Activated CD4-positive, alpha-beta T cell treated with anti-CD3 and anti-CD28 coated beads, Interleukin-2, amount 10 ng/mL, durations not matched to agents 24 days and 14 days (primary cell): ENCODE measurements around the gene KCNK6. TPM values are rescaled to one million over a fixed set of nuclear protein-coding genes. Genes with fewer than 3 reads are reported as not detected.

Source experiments
- DNase-seq: peaks from one replicate; pipeline ENCODE4 v3.0.0; 2022
- H3K27ac Mint-ChIP-seq: one replicate; pipeline ENCODE4 v1.8.0; 2022; ENCODE audit warnings: mild to moderate bottlenecking, mixed read lengths
- H3K27me3 Mint-ChIP-seq: one replicate; pipeline ENCODE4 v1.8.0; 2022; ENCODE audit warnings: mixed read lengths
- H3K36me3 Mint-ChIP-seq: one replicate; pipeline ENCODE4 v1.8.0; 2022; ENCODE audit warnings: low read depth, mild to moderate bottlenecking, mixed read lengths
- H3K4me1 Mint-ChIP-seq: one replicate; pipeline ENCODE4 v1.8.0; 2021; ENCODE audit warnings: mixed read lengths
- H3K4me3 Mint-ChIP-seq: one replicate; pipeline ENCODE4 v1.8.0; 2022; ENCODE audit warnings: mild to moderate bottlenecking, moderate library complexity, mixed read lengths
- H3K9me3 Mint-ChIP-seq: one replicate; pipeline ENCODE4 v1.8.0; 2021; ENCODE audit warnings: mixed read lengths
- intact Hi-C: fragments of 100-400 bp; cut with micrococcal nuclease; formaldehyde crosslinking; loops from one replicate; pipeline ENCODE4 v1.15.1; 2023
- total RNA-seq: library from RNA; stranded (reverse); gene quantifications from 2 replicates; pipeline ENCODE4 v1.2.3, GENCODE V29; 2022

Gene KCNK6
- total RNA-seq, 1 donor from 2014 or later = 18.7 TPM

- H3K27ac Mint-ChIP-seq = no peak overlapping the region
- H3K4me1 Mint-ChIP-seq = peaks cover 20% of the 10 kb centered on the region
These were observed 34.1 kb upstream of the KCNK6 start for GRCh38 chr19:38285567-38285966.

GRCh38 chr19:38287604-38288003 lies 32.0 kb upstream of the KCNK6 start:
- H3K36me3 Mint-ChIP-seq = peaks cover 16% of the 10 kb centered on the region
- H3K27me3 Mint-ChIP-seq = no peaks in the 10 kb centered on the region
- no peaks in the 10 kb centered on the region for H3K9me3 Mint-ChIP-seq
- DNase-seq = no peak
- no peak overlapping the region for H3K4me3 Mint-ChIP-seq
- intact Hi-C loops = no loop called here
- H3K4me1 Mint-ChIP-seq = peaks cover 6% of the 10 kb centered on the region
- no peak overlapping the region for H3K27ac Mint-ChIP-seq

More at GRCh38 chr19:38285567-38285966, 34.1 kb upstream of the KCNK6 start:
- Mint-ChIP-seq H3K36me3 (peaks cover 12% of the 10 kb centered on the region), H3K9me3 (no peaks in the 10 kb centered on the region), H3K27me3 (no peaks in the 10 kb centered on the region), H3K4me3 (no peak overlapping the region)
- intact Hi-C loops = no loop called here
- no peak for DNase-seq

GRCh38 chr19:38288123-38288855 lies 31.4 kb upstream of the KCNK6 start:
- H3K36me3 Mint-ChIP-seq = peaks cover 16% of the 10 kb centered on the region
- H3K4me1 Mint-ChIP-seq = peaks cover 2% of the 10 kb centered on the region

GRCh38 chr19:38289955-38290354 lies 29.7 kb upstream of the KCNK6 start:
- Mint-ChIP-seq H3K36me3 (peaks cover 14% of the 10 kb centered on the region), H3K9me3 (no peaks in the 10 kb centered on the region), H3K27me3 (no peaks in the 10 kb centered on the region), H3K4me1 (no peaks in the 10 kb centered on the region), H3K4me3 (no peak overlapping the region), H3K27ac (no peak overlapping the region)
- intact Hi-C loops = no loop called here
- no peak for DNase-seq

More at GRCh38 chr19:38288123-38288855, 31.4 kb upstream of the KCNK6 start:
- intact Hi-C loops = no loop called here
- no peaks in the 10 kb centered on the region for H3K27me3 Mint-ChIP-seq
- H3K4me3 Mint-ChIP-seq = no peak overlapping the region
- no peak overlapping the region for H3K27ac Mint-ChIP-seq
- DNase-seq = no peak
- no peaks in the 10 kb centered on the region for H3K9me3 Mint-ChIP-seq

DNA sequence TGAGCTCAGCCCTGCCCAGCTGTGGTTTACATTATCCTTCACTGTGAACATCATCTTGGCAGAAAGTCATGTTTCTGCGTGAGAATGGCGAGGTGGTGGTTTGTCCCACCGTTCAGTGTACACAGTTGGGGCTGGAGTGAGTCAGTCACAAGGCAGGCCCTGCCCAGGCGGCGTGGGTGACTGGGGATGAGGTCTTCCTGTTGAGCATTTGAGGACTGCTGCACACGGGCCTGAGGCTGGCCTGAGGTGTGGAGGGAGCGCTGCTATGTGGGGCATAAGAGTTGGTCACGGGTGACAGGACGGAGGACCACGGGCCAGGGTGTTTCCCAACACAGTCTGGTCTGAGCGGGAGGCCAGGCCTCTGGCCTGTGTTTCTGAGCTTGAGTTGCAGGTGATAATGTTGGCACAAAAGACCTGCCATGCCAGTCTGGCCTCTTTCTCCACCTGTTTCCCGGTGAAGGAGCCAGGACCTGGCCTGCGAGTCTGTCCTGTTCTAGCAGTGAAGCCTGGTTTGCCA lies 29.0 kb upstream of the KCNK6 start:
- DNase-seq = no peak
- Mint-ChIP-seq H3K9me3 (no peaks in the 10 kb centered on the region), H3K4me1 (no peaks in the 10 kb centered on the region), H3K27ac (no peak overlapping the region), H3K36me3 (peaks cover 14% of the 10 kb centered on the region), H3K4me3 (no peak overlapping the region), H3K27me3 (no peaks in the 10 kb centered on the region)
- intact Hi-C loops = no loop called here

DNA sequence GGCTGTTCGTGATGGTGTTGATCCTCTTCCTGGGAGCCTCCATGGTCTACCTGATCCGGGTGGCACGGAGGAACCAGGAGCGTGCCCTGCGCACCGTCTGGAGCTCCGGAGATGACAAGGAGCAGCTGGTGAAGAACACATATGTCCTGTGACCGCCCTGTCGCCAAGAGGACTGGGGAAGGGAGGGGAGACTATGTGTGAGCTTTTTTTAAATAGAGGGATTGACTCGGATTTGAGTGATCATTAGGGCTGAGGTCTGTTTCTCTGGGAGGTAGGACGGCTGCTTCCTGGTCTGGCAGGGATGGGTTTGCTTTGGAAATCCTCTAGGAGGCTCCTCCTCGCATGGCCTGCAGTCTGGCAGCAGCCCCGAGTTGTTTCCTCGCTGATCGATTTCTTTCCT lies 27.8 kb upstream of the KCNK6 start:
- no peak overlapping the region for H3K4me3 Mint-ChIP-seq
- no peaks in the 10 kb centered on the region for H3K9me3 Mint-ChIP-seq
- intact Hi-C loops = no loop called here
- DNase-seq = no peak
- H3K27ac Mint-ChIP-seq = no peak overlapping the region
- H3K27me3 Mint-ChIP-seq = no peaks in the 10 kb centered on the region
- H3K36me3 Mint-ChIP-seq = peaks cover 10% of the 10 kb centered on the region
- no peaks in the 10 kb centered on the region for H3K4me1 Mint-ChIP-seq

DNA sequence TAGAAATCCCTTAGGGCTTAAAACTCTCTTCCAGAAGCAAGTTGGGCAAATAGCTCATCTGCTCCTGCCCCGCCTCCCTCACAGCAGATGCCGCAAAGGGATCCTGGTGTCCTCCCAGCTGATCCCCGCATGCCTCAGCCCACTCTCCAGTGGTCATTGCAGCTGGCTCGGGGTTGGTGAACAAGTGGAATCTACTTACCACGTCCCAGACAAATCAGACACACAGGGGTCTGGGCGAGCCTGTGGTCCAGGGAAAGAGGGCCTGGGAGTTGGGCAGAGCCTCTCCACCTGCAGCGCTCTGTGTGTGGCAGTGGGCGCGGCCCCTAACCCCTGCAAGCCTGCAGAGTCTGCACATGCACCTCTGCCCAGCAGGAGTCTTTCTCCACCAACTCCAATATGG lies 26.4 kb upstream of the KCNK6 start:
- no peak for DNase-seq
- Mint-ChIP-seq H3K27me3 (no peaks in the 10 kb centered on the region), H3K27ac (no peak overlapping the region), H3K36me3 (peaks cover 9% of the 10 kb centered on the region), H3K4me3 (no peak overlapping the region), H3K9me3 (no peaks in the 10 kb centered on the region), H3K4me1 (no peaks in the 10 kb centered on the region)
- intact Hi-C loops = no loop called here

- peaks cover 7% of the 10 kb centered on the region for H3K36me3 Mint-ChIP-seq
- no peaks in the 10 kb centered on the region for H3K4me1 Mint-ChIP-seq
- H3K4me3 Mint-ChIP-seq = no peak overlapping the region
- H3K9me3 Mint-ChIP-seq = no peaks in the 10 kb centered on the region
- H3K27ac Mint-ChIP-seq = no peak overlapping the region
- no peak for DNase-seq
- H3K27me3 Mint-ChIP-seq = no peaks in the 10 kb centered on the region
- intact Hi-C loops = no loop called here
These were observed 25.6 kb upstream of the KCNK6 start for GRCh38 chr19:38294090-38294489.

- intact Hi-C loops = no loop called here
- no peak overlapping the region for H3K27ac Mint-ChIP-seq
- no peak overlapping the region for H3K4me3 Mint-ChIP-seq
- no peak for DNase-seq
- no peaks in the 10 kb centered on the region for H3K4me1 Mint-ChIP-seq
- H3K9me3 Mint-ChIP-seq = no peaks in the 10 kb centered on the region
- H3K36me3 Mint-ChIP-seq = no peaks in the 10 kb centered on the region
- H3K27me3 Mint-ChIP-seq = no peaks in the 10 kb centered on the region
These were observed 20.6 kb upstream of the KCNK6 start for GRCh38 chr19:38298821-38299680.

DNA sequence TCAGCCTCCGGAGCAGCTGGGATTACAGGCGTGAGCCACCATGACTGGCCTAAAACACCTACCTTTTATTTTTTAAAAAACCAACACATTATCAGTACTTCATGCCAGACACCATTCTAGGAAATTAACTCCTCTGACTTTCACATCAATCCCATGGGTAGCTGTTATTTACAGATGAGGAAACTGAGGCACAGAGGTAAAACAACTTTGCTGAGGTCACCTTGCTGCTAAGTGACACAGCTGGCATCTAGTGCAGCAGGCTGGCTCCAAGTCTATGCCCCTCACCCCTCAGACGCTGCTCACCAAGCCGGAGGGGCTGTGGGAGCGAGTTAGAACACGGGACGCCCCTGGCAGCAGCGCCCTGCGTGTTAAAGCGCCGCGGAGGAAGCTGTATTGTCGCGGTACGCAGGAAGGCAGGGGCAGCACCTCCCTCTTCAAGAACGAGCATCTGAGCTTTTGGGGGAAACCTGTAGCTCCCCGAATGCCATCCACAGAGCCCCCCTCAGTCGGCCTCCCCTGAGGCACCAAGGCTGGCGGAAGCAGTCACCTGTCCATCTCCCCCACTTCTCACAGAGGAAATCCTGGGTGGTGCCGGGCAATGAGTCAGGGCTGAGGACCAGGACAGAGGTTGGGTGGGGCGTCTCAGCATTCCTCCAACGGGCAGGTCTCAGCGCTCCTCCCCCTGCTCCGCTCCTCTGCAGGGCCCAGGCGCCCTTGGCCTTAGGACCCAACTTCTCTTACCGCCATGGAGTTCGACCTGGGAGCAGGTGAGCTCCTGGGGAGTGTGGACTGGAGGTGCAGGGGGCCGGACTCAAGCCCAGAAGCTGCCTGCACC lies 15.9 kb upstream of the KCNK6 start, which contains the start of gene C19orf33:
Gene C19orf33, plus strand, starts transcription at position 735 of the 835 bp plus-strand sequence. Its CDS starts 11 bp downstream, at position 746.
- Mint-ChIP-seq H3K27ac (no peak within 1 kb of the TSS), H3K36me3 (peaks cover 13% of the 10 kb centered on the region), H3K27me3 (no peaks in the 10 kb centered on the region), H3K4me1 (no peaks in the 10 kb centered on the region), H3K4me3 (no peak within 1 kb of the TSS), H3K9me3 (no peaks in the 10 kb centered on the region)
- intact Hi-C loops = no loop called here
- DNase-seq = no peak

DNA sequence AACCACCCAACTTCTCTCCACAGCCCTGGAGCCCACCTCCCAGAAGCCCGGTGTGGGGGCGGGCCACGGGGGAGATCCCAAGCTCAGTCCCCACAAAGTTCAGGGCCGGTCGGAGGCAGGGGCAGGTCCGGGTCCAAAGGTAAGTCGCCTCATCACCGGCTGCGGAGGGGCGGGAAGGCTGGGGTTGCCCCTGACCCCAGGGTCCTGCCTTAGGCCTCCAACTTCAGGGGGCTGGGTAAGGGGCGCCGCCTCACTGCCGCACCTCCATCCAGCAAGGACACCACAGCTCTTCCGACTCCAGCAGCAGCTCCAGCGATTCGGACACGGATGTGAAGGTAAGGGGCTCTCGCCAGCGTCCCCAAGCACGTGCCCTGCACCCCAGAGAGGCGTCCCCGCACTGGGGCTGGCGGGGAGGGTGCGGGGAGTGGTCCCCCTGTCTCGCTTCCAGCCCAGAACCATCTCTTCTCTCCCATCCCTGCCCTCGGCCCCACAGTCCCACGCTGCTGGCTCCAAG lies 15.2 kb upstream of the KCNK6 start:
- DNase-seq = no peak
- H3K9me3 Mint-ChIP-seq = no peaks in the 10 kb centered on the region
- no peaks in the 10 kb centered on the region for H3K4me1 Mint-ChIP-seq
- H3K36me3 Mint-ChIP-seq = peaks cover 13% of the 10 kb centered on the region
- H3K4me3 Mint-ChIP-seq = no peak overlapping the region
- H3K27ac Mint-ChIP-seq = no peak overlapping the region
- no peaks in the 10 kb centered on the region for H3K27me3 Mint-ChIP-seq
- intact Hi-C loops = no loop called here

DNA sequence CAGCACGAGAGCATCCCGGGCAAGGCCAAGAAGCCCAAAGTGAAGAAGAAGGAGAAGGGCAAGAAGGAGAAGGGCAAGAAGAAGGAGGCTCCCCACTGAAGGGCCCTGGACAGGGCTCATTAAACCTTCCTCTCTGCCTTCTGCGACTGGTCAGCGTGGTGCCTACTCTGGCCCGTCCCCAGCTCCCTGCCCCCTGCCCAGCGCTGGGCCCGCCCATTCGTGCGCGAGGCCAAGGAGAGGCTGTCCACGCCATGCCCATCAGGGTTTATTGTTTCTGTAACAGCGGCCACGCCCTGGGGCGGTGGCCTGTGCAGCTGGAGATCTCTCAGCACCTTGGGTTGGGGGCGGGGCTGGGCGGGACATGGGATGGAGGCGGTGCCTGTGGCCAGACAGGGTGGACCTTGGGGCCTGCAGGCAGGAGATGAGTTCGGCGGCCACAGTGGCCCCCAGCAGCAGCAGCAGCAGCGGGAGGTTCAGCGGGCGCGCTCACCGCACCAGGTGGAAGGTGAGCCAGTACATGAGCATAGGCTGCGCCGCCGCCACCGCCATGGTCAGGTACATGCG lies 14.7 kb upstream of the KCNK6 start:
- DNase-seq = no peak
- Mint-ChIP-seq H3K27ac (no peak overlapping the region), H3K9me3 (no peaks in the 10 kb centered on the region), H3K4me1 (no peaks in the 10 kb centered on the region), H3K27me3 (no peaks in the 10 kb centered on the region), H3K4me3 (no peak overlapping the region), H3K36me3 (peaks cover 16% of the 10 kb centered on the region)
- intact Hi-C loops = no loop called here

DNA sequence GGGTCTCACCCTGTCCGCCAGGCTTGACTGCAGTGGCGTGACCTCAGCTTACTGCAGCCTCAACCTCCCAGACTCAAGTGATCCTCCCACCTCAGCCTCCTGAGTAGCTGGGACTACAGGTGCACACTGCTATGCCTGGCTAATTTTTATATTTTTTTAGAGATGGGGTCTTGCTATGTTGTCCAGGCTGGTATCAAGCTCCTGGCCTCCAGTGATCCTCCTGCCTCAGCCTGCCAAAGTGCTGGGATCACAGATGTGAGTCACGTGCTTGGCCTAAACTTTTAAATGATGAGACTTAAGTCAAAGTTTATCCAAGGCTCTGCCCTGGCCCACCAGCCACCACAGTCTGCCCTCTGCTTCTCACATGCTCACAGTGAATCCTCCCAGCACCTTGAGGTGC lies 13.4 kb upstream of the KCNK6 start:
- peaks cover 23% of the 10 kb centered on the region for H3K36me3 Mint-ChIP-seq
- no peak overlapping the region for H3K4me3 Mint-ChIP-seq
- no peak overlapping the region for H3K27ac Mint-ChIP-seq
- intact Hi-C loops = no loop called here
- peaks cover 8% of the 10 kb centered on the region for H3K9me3 Mint-ChIP-seq
- DNase-seq = no peak
- no peaks in the 10 kb centered on the region for H3K27me3 Mint-ChIP-seq
- peaks cover 3% of the 10 kb centered on the region for H3K4me1 Mint-ChIP-seq
